GM18870 (cell line): Measurements from ENCODE around the gene HYAL2.
"Not testable (repeated sequence)": the region's sequence is repeated elsewhere in the genome, so short reads cannot be mapped to it uniquely, and the experiment has no call there.

Source experiments
- ATAC-seq: cut with Tn5 transposase; IDR thresholded peaks from one replicate; pipeline ENCODE4 v1.9.1; 2021; ENCODE audit warnings: moderate library complexity; ENCODE audit not compliant: unreplicated experiment

HYAL2 gene

DNA sequence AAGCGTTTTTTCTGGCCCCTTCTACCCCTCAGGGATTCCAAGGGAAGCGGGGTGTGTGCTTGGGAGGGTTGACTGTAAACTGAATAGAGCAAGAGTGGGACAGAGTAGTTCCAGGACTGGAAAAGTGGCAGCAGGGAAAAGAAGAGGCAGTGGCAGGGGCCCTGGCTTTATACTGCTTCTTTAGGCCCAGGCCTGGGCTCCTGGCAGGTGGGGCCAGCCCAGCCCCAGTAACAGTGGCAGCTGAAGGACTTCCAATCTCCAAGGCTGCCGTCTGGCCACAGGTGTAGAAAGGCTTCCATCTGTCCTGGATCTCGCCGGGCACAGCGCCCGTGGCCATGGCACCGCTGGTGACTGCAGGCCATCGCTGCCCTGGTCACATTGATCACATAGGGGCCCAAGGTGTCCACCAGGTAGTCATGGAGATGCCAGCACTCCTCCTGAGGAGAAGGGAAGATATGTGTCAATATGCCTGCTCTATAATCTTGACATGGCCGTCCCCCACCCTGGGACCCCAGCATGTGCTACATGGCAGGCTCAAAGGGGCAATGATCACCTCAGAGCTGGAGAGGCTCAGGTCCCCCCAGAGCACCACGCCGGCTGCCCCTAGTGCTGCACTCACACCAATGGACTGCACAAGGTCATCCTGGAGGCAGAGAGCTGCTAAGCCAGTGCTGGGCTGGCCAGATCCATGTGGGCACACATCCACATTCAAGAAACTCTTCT lies 29.3 kb downstream of the HYAL2 start:
- no peak for ATAC-seq

DNA sequence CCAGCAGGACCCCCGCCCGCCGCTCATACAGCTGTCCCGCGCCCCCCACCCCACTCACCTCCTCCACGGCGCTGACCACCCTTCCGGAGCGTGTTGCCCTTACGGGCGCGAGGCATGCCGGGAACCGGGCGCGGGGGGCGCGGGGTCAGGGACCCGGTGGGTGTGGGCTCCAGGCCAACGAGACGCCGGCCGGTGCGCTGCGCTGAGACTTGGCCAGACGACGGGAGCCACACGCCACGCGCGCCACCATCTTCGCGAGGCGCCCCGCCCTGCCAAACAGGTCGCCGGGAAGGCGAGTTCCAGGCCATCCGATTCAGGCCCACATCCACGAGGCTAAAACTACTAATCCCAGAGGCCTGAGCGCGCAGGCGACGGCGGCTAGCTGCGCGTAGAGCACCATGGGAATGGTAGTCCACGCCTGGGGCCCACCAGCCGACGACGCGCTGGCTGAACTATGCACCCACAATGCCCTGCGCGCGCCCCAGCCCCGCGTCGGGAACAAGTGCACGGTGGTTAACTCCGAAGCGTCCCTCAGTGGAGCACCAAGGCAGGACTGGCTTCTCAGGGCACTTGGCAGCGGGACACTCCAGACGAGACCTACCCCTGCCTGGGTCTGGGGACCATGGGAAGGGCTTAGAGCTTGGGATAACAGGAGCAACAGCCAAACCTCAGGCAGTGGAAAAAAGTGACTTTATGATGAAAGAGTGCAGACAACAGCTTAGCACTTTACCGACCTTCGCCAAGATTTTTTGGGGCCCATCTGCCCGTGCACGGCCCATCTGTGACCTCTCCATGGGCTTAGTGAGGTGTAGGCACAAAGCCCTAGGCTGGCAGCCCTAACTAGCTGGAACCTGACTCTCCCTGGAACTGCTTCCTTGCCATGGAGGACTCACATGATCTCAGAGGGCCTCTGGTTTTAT lies 30.1 kb downstream of the HYAL2 start, which contains the start of gene IFRD2:
IFRD2 (minus strand) TSS at position 271 of the 920 bp plus-strand sequence; CDS start at position 116, 155 bp downstream.
- peak; percentile 93 for ATAC-seq

GRCh38 chr3:50290161-50290641 lies 32.3 kb downstream of the HYAL2 start:
- ATAC-seq, result no peak

GRCh38 chr3:50289130-50289529 lies 33.4 kb downstream of the HYAL2 start:
- ATAC-seq, result no peak

DNA sequence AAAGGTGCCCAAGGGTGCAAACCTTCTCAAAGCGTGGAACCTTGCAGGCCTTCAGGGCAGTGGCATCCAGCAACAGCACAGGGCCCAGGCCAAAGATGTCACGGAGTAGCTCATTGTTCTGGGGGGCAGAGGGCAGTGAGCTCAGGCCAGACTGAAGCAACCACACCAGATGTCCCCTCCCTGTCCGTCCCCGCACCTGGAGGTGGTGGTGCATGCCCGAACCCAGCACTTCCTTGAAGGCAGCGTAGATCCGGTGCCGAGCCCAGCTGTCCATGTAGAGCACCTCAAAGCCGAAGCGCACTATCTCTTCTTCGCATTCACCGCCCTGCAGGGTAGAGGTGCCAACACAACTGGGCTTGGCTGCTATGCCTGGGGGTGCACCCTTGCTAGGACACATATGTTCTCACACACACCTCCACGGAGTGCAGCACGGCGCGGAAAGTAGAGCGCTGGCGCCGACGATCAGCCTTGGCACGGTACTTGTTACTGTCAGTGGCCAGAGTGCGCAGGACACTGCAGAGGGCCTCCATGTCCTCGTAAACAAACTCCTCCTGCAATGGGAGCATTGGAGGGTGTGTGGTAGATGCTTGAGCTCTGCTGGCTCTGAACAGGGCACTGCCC lies 34.0 kb downstream of the HYAL2 start:
- no peak for ATAC-seq

DNA sequence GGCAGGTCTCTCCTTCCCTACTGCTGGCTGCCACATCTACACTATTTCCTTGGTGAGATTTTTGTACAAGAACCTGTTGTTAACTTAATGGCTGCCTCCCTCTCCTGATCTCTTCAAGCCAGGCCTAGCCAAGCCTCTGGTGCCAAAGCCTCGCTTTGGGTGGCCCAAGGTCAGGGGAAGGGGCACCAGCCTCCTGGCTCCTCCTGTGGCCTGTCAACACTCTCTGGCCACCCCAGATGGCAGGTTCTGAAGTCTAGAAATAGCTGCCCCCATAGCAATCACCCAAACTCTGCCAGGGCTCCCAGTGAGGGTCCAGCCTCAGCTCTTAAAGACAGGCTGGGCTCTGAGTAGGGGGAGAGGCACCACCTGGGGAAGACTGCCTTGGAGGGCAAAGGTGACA lies 35.3 kb downstream of the HYAL2 start:
- no peak for ATAC-seq

GRCh38 chr3:50286322-50287227 lies 36.0 kb downstream of the HYAL2 start:
- ATAC-seq, result no peak

DNA sequence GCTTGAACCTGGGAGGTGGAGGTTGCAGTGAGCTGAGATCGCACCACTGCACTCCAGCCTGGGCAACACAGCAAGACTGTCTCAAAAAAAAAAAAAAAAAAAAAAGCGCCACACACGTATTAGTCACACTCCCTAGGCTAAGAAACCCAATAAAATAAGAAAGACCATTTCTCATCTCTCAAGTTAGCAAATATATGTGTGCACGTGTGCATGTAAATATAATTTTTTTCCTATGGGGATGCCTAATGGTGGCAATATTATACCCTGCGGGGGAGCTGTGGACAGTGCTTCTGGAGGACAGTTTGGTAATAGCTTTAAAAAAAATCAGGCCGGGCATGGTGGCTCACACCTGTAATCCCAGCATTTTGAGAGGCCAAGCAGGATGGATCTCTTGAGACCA lies 38.4 kb downstream of the HYAL2 start:
- not testable (repeated sequence) for ATAC-seq

GRCh38 chr3:50279255-50280016 lies 43.1 kb downstream of the HYAL2 start:
- no peak for ATAC-seq

DNA sequence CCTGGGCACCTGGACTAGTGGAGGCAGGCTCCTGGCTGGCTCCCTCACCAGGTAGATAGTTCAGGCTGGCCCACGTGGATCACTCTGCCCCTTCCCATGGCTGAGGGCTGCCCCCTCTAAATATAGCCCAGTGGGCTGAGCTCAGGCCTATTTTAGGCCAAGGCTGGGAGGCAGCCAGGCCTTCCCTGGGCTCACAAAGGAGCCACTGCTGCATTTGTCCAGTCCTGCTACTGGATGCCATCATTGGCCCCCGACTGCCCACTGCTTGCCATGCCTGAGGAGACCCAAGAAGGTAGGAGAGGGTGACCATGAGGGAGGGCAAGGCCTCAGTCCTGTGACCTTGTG lies 43.7 kb downstream of the HYAL2 start, which contains the start of gene LSMEM2:
LSMEM2 (plus strand) TSS at position 208 of the 345 bp plus-strand sequence; CDS start at position 235, 27 bp downstream.
- no peak for ATAC-seq

- no peak for ATAC-seq
These were observed 44.2 kb downstream of the HYAL2 start for GRCh38 chr3:50278123-50278879.

DNA sequence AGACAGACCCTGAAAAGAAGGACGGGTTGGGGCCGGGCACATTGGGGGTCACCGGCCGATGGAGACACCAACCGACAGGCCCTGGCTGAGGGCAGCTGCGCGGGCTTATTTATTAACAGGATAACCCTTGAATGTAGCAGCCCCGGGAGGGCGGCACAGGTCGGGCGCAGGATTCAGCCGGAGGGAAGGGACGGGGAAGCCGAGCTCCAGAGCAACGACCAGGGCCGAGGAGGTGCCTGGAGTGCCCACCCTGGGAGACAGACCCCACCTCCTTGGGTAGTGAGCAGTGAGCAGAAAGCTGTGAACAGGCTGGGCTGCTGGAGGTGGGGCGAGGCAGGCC lies 45.8 kb downstream of the HYAL2 start:
- no peak for ATAC-seq

- no peak for ATAC-seq
These were observed 46.4 kb downstream of the HYAL2 start for GRCh38 chr3:50275996-50276761.

GRCh38 chr3:50275141-50275995 lies 47.2 kb downstream of the HYAL2 start:
- ATAC-seq, result no peak

DNA sequence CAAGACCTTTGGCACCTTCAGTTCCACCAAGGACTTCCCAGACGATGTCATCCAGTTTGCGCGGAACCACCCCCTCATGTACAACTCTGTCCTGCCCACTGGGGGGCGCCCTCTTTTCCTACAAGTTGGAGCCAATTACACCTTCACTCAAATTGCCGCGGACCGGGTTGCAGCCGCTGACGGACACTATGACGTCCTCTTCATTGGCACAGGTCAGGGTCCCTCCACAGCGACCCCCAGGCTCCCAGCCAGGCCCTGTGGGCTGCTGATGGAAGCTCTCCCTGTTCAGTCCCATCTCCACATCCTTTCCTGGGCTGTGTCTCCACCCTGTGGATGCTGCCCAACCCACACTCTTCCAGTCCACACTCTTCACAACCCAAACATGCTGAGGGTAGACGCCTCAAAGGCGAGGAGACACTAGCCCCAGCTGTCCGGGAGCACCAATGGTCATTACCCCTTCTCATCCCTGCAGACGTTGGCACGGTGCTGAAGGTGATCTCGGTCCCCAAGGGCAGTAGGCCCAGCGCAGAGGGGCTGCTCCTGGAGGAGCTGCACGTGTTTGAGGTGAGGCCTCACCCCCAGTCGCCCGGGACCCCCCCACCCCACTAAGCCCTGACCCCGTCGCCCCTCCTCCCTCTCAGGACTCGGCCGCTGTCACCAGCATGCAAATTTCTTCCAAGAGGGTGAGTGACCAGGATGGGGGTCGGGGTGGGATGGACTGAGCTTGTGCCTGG lies 48.0 kb downstream of the HYAL2 start:
- ATAC-seq, result no peak

GRCh38 chr3:50273689-50274065 lies 48.9 kb downstream of the HYAL2 start:
- ATAC-seq, result no peak
